ENCODE results near the gene OR5I1.
"Not testable (repeated sequence)": the region's sequence is repeated elsewhere in the genome, so short reads cannot be mapped to it uniquely, and the experiment has no call there.

The OR5I1 gene

DNA sequence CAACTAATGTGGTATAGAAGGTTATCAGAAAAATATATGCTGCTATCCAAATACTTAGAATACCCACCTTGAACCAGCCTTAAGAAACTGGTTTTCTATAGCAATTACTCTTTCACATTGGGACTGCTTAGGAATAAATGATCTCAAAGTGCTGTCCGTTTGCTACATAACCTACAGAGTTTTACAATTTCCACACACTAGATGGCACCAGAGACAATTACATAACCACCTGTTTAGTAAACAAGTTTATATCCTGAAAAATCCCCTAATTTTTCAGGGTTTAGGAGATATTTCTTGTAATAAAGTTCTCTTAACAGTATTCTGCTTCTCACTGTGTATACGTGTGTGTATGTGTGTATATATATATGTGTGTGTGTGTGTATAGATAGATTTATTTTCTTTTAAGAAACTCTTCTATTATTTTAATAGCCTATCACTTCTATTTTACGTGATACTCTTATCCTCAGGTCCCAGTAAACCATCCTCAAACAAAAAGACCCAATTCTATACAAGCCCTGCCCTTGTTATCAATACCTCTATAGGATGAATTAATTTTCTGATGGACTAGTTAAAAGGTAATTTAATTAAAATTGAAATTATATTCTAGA, 6.7 kb upstream of the OR5I1 start:
- TF ChIP-seq, protein P1, sequence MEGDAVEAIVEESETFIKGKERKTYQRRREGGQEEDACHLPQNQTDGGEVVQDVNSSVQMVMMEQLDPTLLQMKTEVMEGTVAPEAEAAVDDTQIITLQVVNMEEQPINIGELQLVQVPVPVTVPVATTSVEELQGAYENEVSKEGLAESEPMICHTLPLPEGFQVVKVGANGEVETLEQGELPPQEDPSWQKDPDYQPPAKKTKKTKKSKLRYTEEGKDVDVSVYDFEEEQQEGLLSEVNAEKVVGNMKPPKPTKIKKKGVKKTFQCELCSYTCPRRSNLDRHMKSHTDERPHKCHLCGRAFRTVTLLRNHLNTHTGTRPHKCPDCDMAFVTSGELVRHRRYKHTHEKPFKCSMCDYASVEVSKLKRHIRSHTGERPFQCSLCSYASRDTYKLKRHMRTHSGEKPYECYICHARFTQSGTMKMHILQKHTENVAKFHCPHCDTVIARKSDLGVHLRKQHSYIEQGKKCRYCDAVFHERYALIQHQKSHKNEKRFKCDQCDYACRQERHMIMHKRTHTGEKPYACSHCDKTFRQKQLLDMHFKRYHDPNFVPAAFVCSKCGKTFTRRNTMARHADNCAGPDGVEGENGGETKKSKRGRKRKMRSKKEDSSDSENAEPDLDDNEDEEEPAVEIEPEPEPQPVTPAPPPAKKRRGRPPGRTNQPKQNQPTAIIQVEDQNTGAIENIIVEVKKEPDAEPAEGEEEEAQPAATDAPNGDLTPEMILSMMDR (conservative IDR thresholded peaks at IDR 0.05; ENCODE audit: low read depth, low read length): peak; percentile 14
- no peak for DNase-seq (ENCODE audit: low read depth)
- no peak overlapping the region for H3K4me3 ChIP-seq (ENCODE audit: low read length)

DNA sequence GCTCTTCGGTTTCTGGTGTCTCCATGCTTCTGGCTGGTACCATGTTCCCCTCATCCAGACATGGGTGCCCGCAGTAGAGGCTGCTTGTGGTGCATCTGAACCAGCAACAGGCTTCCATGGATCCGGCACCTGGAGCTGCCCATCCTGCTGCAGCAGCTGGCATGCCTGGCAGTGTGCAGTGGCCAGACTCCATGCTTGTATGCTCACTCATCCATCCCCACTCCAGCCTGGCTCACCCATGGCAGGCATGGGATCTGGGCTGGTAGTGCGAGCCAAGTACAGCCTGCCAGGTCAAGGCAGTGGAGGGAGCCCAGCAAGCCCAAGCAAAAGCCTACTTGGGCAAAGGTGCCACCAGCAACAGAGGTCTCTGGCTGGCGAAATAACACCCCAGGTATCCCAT, 15.7 kb downstream of the OR5I1 start:
- no peak overlapping the region for H3K4me3 ChIP-seq (ENCODE audit: low read length)
- no peak for DNase-seq (ENCODE audit: low read depth)
- TF ChIP-seq, protein P1 (conservative IDR thresholded peaks at IDR 0.05; ENCODE audit: low read depth, low read length): no peak

DNA sequence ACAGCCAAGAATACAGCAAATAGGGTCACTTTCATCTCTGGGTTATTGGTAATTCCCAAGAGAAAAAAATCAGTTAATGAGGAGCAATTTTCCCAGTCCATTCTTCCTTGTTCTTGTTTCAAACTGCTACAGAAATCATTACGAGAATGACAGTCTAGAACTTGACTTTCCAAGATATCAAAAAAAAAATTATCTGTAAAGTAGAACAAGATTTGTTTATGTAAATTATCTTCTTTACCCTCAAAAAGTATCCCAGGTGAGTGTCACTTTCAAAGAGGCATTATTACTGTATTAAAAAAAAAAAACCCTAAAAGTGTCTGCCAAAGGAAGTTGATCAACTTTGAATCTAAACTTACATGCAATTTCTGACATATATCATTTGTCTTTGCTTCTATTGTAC, 21.7 kb downstream of the OR5I1 start, which contains the start of gene OR5W2:
TSS of gene OR5W2 (minus strand) at position 101 of the 400 bp plus-strand sequence. CDS start at position 101, 0 bp downstream.
- TF ChIP-seq, protein P1 (conservative IDR thresholded peaks at IDR 0.05; ENCODE audit: low read depth, low read length): no peak
- H3K4me3 ChIP-seq (ENCODE audit: low read length): no peak within 1 kb of the TSS
- no peak for DNase-seq (ENCODE audit: low read depth)

DNA sequence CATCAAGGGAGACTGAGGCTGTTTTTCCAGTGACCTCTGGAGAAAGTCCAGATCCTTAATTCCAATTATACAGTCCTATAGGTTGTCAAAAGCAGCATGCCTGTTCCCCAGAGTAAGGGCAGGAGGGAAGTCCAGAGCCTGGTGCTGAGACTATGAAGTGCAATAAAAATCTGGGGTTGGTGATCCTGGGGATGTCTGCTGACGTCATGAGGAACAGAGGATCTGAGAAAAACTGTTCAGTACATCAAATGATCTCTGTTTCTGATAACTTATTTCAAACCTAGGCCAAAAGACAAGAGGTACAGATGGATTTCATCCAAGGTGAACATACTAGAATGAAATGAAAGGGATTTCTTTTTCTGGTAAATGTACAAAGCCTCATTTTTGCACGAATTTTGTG, 33.9 kb downstream of the OR5I1 start:
- no peak for DNase-seq (ENCODE audit: low read depth)
- no peak overlapping the region for H3K4me3 ChIP-seq (ENCODE audit: low read length)
- TF ChIP-seq, protein P1 (conservative IDR thresholded peaks at IDR 0.05; ENCODE audit: low read depth, low read length): no peak

GRCh38 chr11:55895216-55895615, 41.0 kb downstream of the OR5I1 start:
- no peak overlapping the region for H3K4me3 ChIP-seq (ENCODE audit: low read length)
- no peak for DNase-seq (ENCODE audit: low read depth)
- TF ChIP-seq, protein P1 (conservative IDR thresholded peaks at IDR 0.05; ENCODE audit: low read depth, low read length): no peak

DNA sequence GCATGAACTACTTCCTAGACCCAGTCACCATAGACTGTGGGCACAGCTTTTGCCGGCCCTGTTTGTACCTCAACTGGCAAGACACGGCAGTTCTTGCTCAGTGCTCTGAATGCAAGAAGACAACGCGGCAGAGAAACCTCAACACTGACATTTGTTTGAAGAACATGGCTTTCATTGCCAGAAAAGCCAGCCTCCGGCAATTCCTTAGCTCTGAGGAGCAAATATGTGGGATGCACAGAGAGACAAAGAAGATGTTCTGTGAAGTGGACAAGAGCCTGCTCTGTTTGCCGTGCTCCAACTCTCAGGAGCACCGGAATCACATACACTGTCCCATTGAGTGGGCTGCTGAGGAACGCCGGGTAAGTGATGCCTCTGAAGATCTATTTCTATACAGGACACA, 50.7 kb downstream of the OR5I1 start:
- DNase-seq (ENCODE audit: low read depth); H3K4me3 ChIP-seq (ENCODE audit: low read length): not testable (repeated sequence)
